Ascending aorta (tissue), 2 donors: Measurements from ENCODE around the gene ELFN2. TPM values are rescaled to one million over a fixed set of nuclear protein-coding genes. Genes with fewer than 3 reads are reported as not detected.

Experiments used
- DNase-seq, 2 donors: peaks; one replicate each; pipeline ENCODE4 v3.0.0-alpha.2; 2019; ENCODE audit warnings: low spot score in 2 of 2
- H3K27ac ChIP-seq, 2 donors: fragments of 200-600 bp; sonication (generic); one replicate each; pipeline ENCODE4 v1.5.1; 2016 to 2017; ENCODE audit warnings: mild to moderate bottlenecking in 1 of 2
- H3K27me3 ChIP-seq: fragments of 200-600 bp; sonication (generic); one replicate; pipeline ENCODE4 v1.5.1; 2017
- H3K36me3 ChIP-seq, 2 donors: fragments of 200-600 bp; sonication (generic); one replicate each; pipeline ENCODE4 v1.5.1; 2016
- H3K4me1 ChIP-seq, 2 donors: fragments of 200-600 bp; sonication (generic); one replicate each; pipeline ENCODE4 v1.5.1; 2016 to 2017; ENCODE audit warnings: mild to moderate bottlenecking in 1 of 2
- H3K4me3 ChIP-seq, 2 donors: fragments of 200-600 bp; sonication (generic); one replicate each; pipeline ENCODE4 v1.5.1; 2016 to 2017; ENCODE audit warnings: mild to moderate bottlenecking in 1 of 2
- H3K9me3 ChIP-seq, 2 donors: fragments of 200-600 bp; sonication (generic); one replicate each; pipeline ENCODE4 v1.5.1; 2016
- CTCF ChIP-seq, 3 experiments: fragments of 200-600 bp in 2 of 3; fragments of 450-650 bp in 1 of 3; sonication (generic) in 2 of 3; IDR thresholded peaks; one replicate each; pipeline ENCODE4 v1.5.1; 2016 to 2019; ENCODE audit warnings: antibody characterized with exemption in 3 of 3, mild to moderate bottlenecking in 1 of 3, moderate library complexity in 1 of 3
- intact Hi-C: fragments of 100-400 bp; cut with DNase I; formaldehyde crosslinking; loops from one replicate; pipeline ENCODE4 v1.15.1; 2023
- total RNA-seq: library from RNA; depleted of rRNA; stranded (reverse); fragments of >200 nt; gene quantifications from one replicate; pipeline ENCODE4 v1.1.0, GENCODE V29; 2016

The ELFN2 gene
- total RNA-seq, 1 donor from 2014 or later, result not detected

- intact Hi-C loops, result no loop called here
- no peaks in the 10 kb centered on the region for H3K27me3 ChIP-seq
- H3K4me1 ChIP-seq, result no peaks in the 10 kb centered on the region
- DNase-seq, result no peak
- no peaks in the 10 kb centered on the region for H3K9me3 ChIP-seq
- no peaks in the 10 kb centered on the region for H3K36me3 ChIP-seq
- no peak for TF ChIP-seq CTCF (IDR thresholded peaks at IDR 0.05)
- no peak overlapping the region for H3K4me3 ChIP-seq
- H3K27ac ChIP-seq, result no peak overlapping the region
These were observed 76.0 kb downstream of the ELFN2 start for GRCh38 chr22:37351232-37351631.

- intact Hi-C loops, result no loop called here
- Histone ChIP-seq H3K4me3 (no peak overlapping the region), H3K4me1 (no peaks in the 10 kb centered on the region), H3K36me3 (no peaks in the 10 kb centered on the region), H3K27ac (no peak overlapping the region), H3K27me3 (no peaks in the 10 kb centered on the region), H3K9me3 (no peaks in the 10 kb centered on the region)
- TF ChIP-seq CTCF (IDR thresholded peaks at IDR 0.05), result no peak
- DNase-seq, result no peak
These were observed 78.0 kb downstream of the ELFN2 start for GRCh38 chr22:37349043-37349814.

GRCh38 chr22:37346505-37346895, 80.8 kb downstream of the ELFN2 start:
- Histone ChIP-seq H3K36me3 (no peaks in the 10 kb centered on the region), H3K9me3 (no peaks in the 10 kb centered on the region), H3K4me3 (no peak overlapping the region), H3K4me1 (no peaks in the 10 kb centered on the region), H3K27ac (no peak overlapping the region), H3K27me3 (no peaks in the 10 kb centered on the region)
- intact Hi-C loops, result no loop called here
- no peak for TF ChIP-seq CTCF (IDR thresholded peaks at IDR 0.05)
- DNase-seq, result no peak

- Histone ChIP-seq H3K4me3 (no peak overlapping the region), H3K27ac (no peak overlapping the region), H3K4me1 (no peaks in the 10 kb centered on the region), H3K27me3 (no peaks in the 10 kb centered on the region), H3K36me3 (no peaks in the 10 kb centered on the region), H3K9me3 (no peaks in the 10 kb centered on the region)
- DNase-seq, result no peak
- TF ChIP-seq CTCF (IDR thresholded peaks at IDR 0.05), result no peak
- intact Hi-C loops, result no loop called here
These were observed 81.3 kb downstream of the ELFN2 start for GRCh38 chr22:37345863-37346504.

- intact Hi-C loops, result no loop called here
- Histone ChIP-seq H3K9me3 (no peaks in the 10 kb centered on the region), H3K27me3 (no peaks in the 10 kb centered on the region), H3K4me1 (no peaks in the 10 kb centered on the region), H3K27ac (no peak overlapping the region), H3K4me3 (no peak overlapping the region), H3K36me3 (no peaks in the 10 kb centered on the region)
- TF ChIP-seq CTCF (IDR thresholded peaks at IDR 0.05), result no peak
- no peak for DNase-seq
These were observed 82.4 kb downstream of the ELFN2 start for GRCh38 chr22:37344735-37345449.
